ENCODE measurements around the gene PRMT1. TPM values are rescaled to one million over a fixed set of nuclear protein-coding genes. Genes with fewer than 3 reads are reported as not detected.

Gene PRMT1
- total and polyA plus RNA-seq, 3 donors from 2014 or later = 192 to 272 (median 201) TPM

GRCh38 chr19:49651820-49652550 lies 25.1 kb upstream of the PRMT1 start:
- Histone ChIP-seq H3K36me3 (ENCODE audit: low read depth, missing control alignments) (no peaks in the 10 kb centered on the region), H3K27ac (no peak overlapping the region), H3K27me3 (no peaks in the 10 kb centered on the region), H3K4me3 (peak overlapping the region in 1 of 2 donors; percentile 26), H3K9me3 (no peaks in the 10 kb centered on the region), H3K4me1 (peaks cover 8% of the 10 kb centered on the region)
- TF ChIP-seq CTCF (IDR thresholded peaks at IDR 0.05) (no peak), POLR2A (IDR thresholded peaks at IDR 0.05) (no peak)
- 84 to 94% methylated on average over 78 to 89 of the region's 110 CpGs for WGBS, 2 donors
- intact Hi-C loops (cut with DNase I; ENCODE audit: low total_unique reads) = no loop called here
- no peak for DNase-seq

GRCh38 chr19:49652551-49653465 lies 24.3 kb upstream of the PRMT1 start:
- Histone ChIP-seq H3K9me3 (no peaks in the 10 kb centered on the region), H3K4me3 (peak overlapping the region in 1 of 2 donors; percentile 26), H3K27me3 (no peaks in the 10 kb centered on the region), H3K4me1 (peaks cover 5% of the 10 kb centered on the region), H3K36me3 (ENCODE audit: low read depth, missing control alignments) (no peaks in the 10 kb centered on the region), H3K27ac (no peak overlapping the region)
- intact Hi-C loops (cut with DNase I; ENCODE audit: low total_unique reads) = no loop called here
- 75 to 82% methylated on average over 30 to 58 of the region's 58 CpGs for WGBS, 2 donors
- DNase-seq = no peak
- TF ChIP-seq CTCF (IDR thresholded peaks at IDR 0.05) (no peak), POLR2A (IDR thresholded peaks at IDR 0.05) (no peak)

GRCh38 chr19:49653466-49653806 lies 23.6 kb upstream of the PRMT1 start:
- no peak for TF ChIP-seq CTCF (IDR thresholded peaks at IDR 0.05)
- TF ChIP-seq POLR2A (IDR thresholded peaks at IDR 0.05) = no peak
- no peak overlapping the region for H3K27ac ChIP-seq
- no peaks in the 10 kb centered on the region for H3K9me3 ChIP-seq
- no peaks in the 10 kb centered on the region for H3K36me3 ChIP-seq (ENCODE audit: low read depth, missing control alignments)
- no peak for DNase-seq
- WGBS, 2 donors = 79 to 84% methylated on average over 8 to 11 of the region's 13 CpGs
- intact Hi-C loops (cut with DNase I; ENCODE audit: low total_unique reads) = no loop called here
- H3K4me3 ChIP-seq = no peak overlapping the region
- no peaks in the 10 kb centered on the region for H3K27me3 ChIP-seq
- peaks cover 5% of the 10 kb centered on the region for H3K4me1 ChIP-seq

GRCh38 chr19:49654581-49654980 lies 22.5 kb upstream of the PRMT1 start:
- H3K27ac ChIP-seq = no peak overlapping the region
- H3K36me3 ChIP-seq (ENCODE audit: low read depth, missing control alignments) = no peaks in the 10 kb centered on the region
- no peak for DNase-seq
- WGBS, 2 donors = 78 to 91% methylated on average over 10 of the region's 10 CpGs
- peaks cover 5% of the 10 kb centered on the region for H3K4me1 ChIP-seq
- H3K4me3 ChIP-seq = no peak overlapping the region
- TF ChIP-seq POLR2A (IDR thresholded peaks at IDR 0.05) = no peak
- no peak for TF ChIP-seq CTCF (IDR thresholded peaks at IDR 0.05)
- H3K27me3 ChIP-seq = no peaks in the 10 kb centered on the region
- H3K9me3 ChIP-seq = no peaks in the 10 kb centered on the region
- intact Hi-C loops (cut with DNase I; ENCODE audit: low total_unique reads) = no loop called here
